CD4-positive, alpha-beta T cell (primary cell): ENCODE measurements around the gene MSS51. TPM values are rescaled to one million over a fixed set of nuclear protein-coding genes. Genes with fewer than 3 reads are reported as not detected.

Experiments
- ATAC-seq: fragments of 200-7000 bp; cut with Tn5 transposase; one replicate; pipeline ENCODE4 v1.10.0; 2022; ENCODE audit warnings: mild to moderate bottlenecking; ENCODE audit not compliant: poor library complexity
- CTCF ChIA-PET: fragments of 350-600 bp; sonication (Branson Sonifier 250); formaldehyde crosslinking; loops from one replicate; lab custom pipeline; 2021; ENCODE audit warnings: antibody characterized with exemption, inconsistent platforms; lab: Charles Lee
- POLR2A ChIA-PET: fragments of 350-600 bp; sonication (Branson Sonifier 250); formaldehyde crosslinking; loops from one replicate; lab custom pipeline; 2021; ENCODE audit warnings: antibody characterized with exemption, inconsistent platforms; lab: Charles Lee
- DNase-seq, 14 experiments: peaks; one replicate each; pipeline ENCODE4 v3.0.0-alpha.2; 2013 to 2020; ENCODE audit warnings: mixed read lengths in 2 of 14
- H3K27ac ChIP-seq, 2 donors: one replicate each; pipeline versions ENCODE4 v1.5.1 to v1.7.0; 2013; ENCODE audit warnings: low read length in 2 of 2, low read depth in 1 of 2, mild to moderate bottlenecking in 1 of 2
- H3K27me3 ChIP-seq, 2 experiments: 1 replicate in 1 of 2; 2 replicates in 1 of 2; pipeline versions ENCODE4 v1.6.1 to v1.7.0; 2013; ENCODE audit warnings: low read length in 2 of 2, control low read depth in 1 of 2, mild to moderate bottlenecking in 1 of 2, moderate library complexity in 1 of 2; ENCODE audit not compliant: insufficient read depth in 2 of 2, control insufficient read depth in 1 of 2
- H3K36me3 ChIP-seq: one replicate; pipeline ENCODE4 v1.6.1; 2013; ENCODE audit warnings: low read length, control low read depth; ENCODE audit not compliant: insufficient read depth
- H3K4me1 ChIP-seq: one replicate; pipeline ENCODE4 v1.6.1; 2013; ENCODE audit warnings: low read length, control low read depth; ENCODE audit not compliant: insufficient read depth
- H3K4me3 ChIP-seq: one replicate; pipeline ENCODE4 v1.5.1; 2013; ENCODE audit warnings: mild to moderate bottlenecking, low read length, moderate library complexity
- H3K9me3 ChIP-seq, 2 experiments: 1 replicate in 1 of 2; 2 replicates in 1 of 2; pipeline versions ENCODE4 v1.6.1 to v1.7.0; 2013; ENCODE audit warnings: low read length in 2 of 2, mild to moderate bottlenecking in 2 of 2, control low read depth in 1 of 2, moderate library complexity in 1 of 2; ENCODE audit not compliant: control insufficient read depth in 1 of 2, insufficient read depth in 1 of 2
- H3K27ac Mint-ChIP-seq: one replicate; pipeline ENCODE4 v1.8.0; 2020; ENCODE audit warnings: mixed read lengths
- H3K27me3 Mint-ChIP-seq: one replicate; pipeline ENCODE4 v1.8.0; 2021; ENCODE audit warnings: mixed read lengths
- H3K36me3 Mint-ChIP-seq: one replicate; pipeline ENCODE4 v1.8.0; 2021; ENCODE audit warnings: low read depth, mixed read lengths
- H3K4me1 Mint-ChIP-seq: one replicate; pipeline ENCODE4 v1.8.0; 2021; ENCODE audit warnings: low read depth, mixed read lengths
- H3K4me3 Mint-ChIP-seq: one replicate; pipeline ENCODE4 v1.8.0; 2020; ENCODE audit warnings: mild to moderate bottlenecking, mixed read lengths
- H3K9me3 Mint-ChIP-seq: one replicate; pipeline ENCODE4 v1.8.0; 2020; ENCODE audit warnings: mixed read lengths
- CTCF ChIP-seq: fragments of 200-600 bp; IDR thresholded peaks from one replicate; pipeline ENCODE4 v1.8.0; 2022; ENCODE audit warnings: antibody characterized with exemption, mild to moderate bottlenecking
- intact Hi-C, 2 experiments: fragments of 100-400 bp; cut with DNase I in 1 of 2; cut with micrococcal nuclease in 1 of 2; formaldehyde crosslinking; loops; one replicate each; pipeline versions ENCODE4 v1.15.1 to v1.9.0; 2023 to 2025; cut with DNase I, micrococcal nuclease
- total RNA-seq, 174 experiments: library from RNA in 2 of 174; stranded (reverse) in 2 of 174; gene quantifications; one replicate each; pipeline ENCODE4 v1.2.3 and lab custom pipeline; 2021 to 2026

Gene MSS51
- total RNA-seq, 2 experiments from 2014 or later: 1.1 TPM

- H3K4me1 Mint-ChIP-seq: no peaks in the 10 kb centered on the region
Observed at GRCh38 chr10:73471226-73471625, 37.9 kb upstream of the MSS51 start.

GRCh38 chr10:73469579-73469978 is 36.2 kb upstream of the MSS51 start:
- Mint-ChIP-seq H3K4me3 (no peak overlapping the region), H3K4me1 (no peaks in the 10 kb centered on the region), H3K27ac (no peak overlapping the region), H3K27me3 (no peaks in the 10 kb centered on the region), H3K9me3 (no peaks in the 10 kb centered on the region), H3K36me3 (peaks cover 84% of the 10 kb centered on the region)
- TF ChIP-seq CTCF: no peak
- Histone ChIP-seq H3K4me3 (no peak overlapping the region), H3K36me3 (peaks cover 81% of the 10 kb centered on the region), H3K27ac (no peak overlapping the region), H3K4me1 (no peaks in the 10 kb centered on the region), H3K9me3 (no peaks in the 10 kb centered on the region), H3K27me3 (no peaks in the 10 kb centered on the region)
- ChIA-PET POLR2A (no interaction called here), CTCF (interaction anchor here (0.7 to 1.3 kb wide), 2 partner anchors 8 to 10 kb away, joined by 3 read pairs; no protein-coding TSS in a partner anchor)
- DNase-seq (no peak), ATAC-seq (no peak)
- intact Hi-C loops: no loop called here

More at GRCh38 chr10:73471226-73471625, 37.9 kb upstream of the MSS51 start:
- H3K36me3 Mint-ChIP-seq: peaks cover 80% of the 10 kb centered on the region
- CTCF ChIA-PET: no interaction called here
- no peak overlapping the region for H3K27ac Mint-ChIP-seq
- no peak for ATAC-seq
- TF ChIP-seq CTCF: no peak
- no peaks in the 10 kb centered on the region for H3K27me3 Mint-ChIP-seq
- Histone ChIP-seq H3K9me3 (no peaks in the 10 kb centered on the region), H3K27me3 (no peaks in the 10 kb centered on the region), H3K4me3 (no peak overlapping the region), H3K36me3 (peaks cover 85% of the 10 kb centered on the region), H3K27ac (no peak overlapping the region), H3K4me1 (no peaks in the 10 kb centered on the region)
- no peak overlapping the region for H3K4me3 Mint-ChIP-seq
- POLR2A ChIA-PET: interaction anchor here (1.2 to 1.4 kb wide), 2 partner anchors 25 to 58 kb away, joined by 3 to 4 read pairs; partner anchors contain the start of gene PPP3CB
- DNase-seq: no peak
- intact Hi-C loops: no loop called here
- H3K9me3 Mint-ChIP-seq: no peaks in the 10 kb centered on the region

- intact Hi-C loops: no loop called here
- no peaks in the 10 kb centered on the region for H3K4me1 Mint-ChIP-seq
- no peaks in the 10 kb centered on the region for H3K4me1 ChIP-seq
- peaks cover 84% of the 10 kb centered on the region for H3K36me3 Mint-ChIP-seq
- no peaks in the 10 kb centered on the region for H3K9me3 Mint-ChIP-seq
- ATAC-seq (no peak), DNase-seq (peak in 1 of 14 experiments; percentile 5)
- H3K36me3 ChIP-seq: peaks cover 63% of the 10 kb centered on the region
- no peaks in the 10 kb centered on the region for H3K9me3 ChIP-seq
- H3K27me3 ChIP-seq: no peaks in the 10 kb centered on the region
- TF ChIP-seq CTCF: no peak
- H3K4me3 Mint-ChIP-seq: no peak overlapping the region
- no peak overlapping the region for H3K4me3 ChIP-seq
- no peaks in the 10 kb centered on the region for H3K27me3 Mint-ChIP-seq
- ChIA-PET CTCF (no interaction called here), POLR2A (interaction anchor here (1.3 kb wide), 1 partner anchor 29 kb away, joined by 3 read pairs; the partner anchor contains the start of gene PPP3CB)
- H3K27ac Mint-ChIP-seq: no peak overlapping the region
- H3K27ac ChIP-seq: no peak overlapping the region
Observed at GRCh38 chr10:73467206-73467605, 33.8 kb upstream of the MSS51 start.
